ENCODE data around the gene TSPAN7. TPM values are rescaled to one million over a fixed set of nuclear protein-coding genes. Genes with fewer than 3 reads are reported as not detected.

TSPAN7 gene
- total and polyA plus RNA-seq, 9 donors, result 70.0 to 132 (median 106) TPM

GRCh38 chrX:38652934-38653442 is 91.6 kb downstream of the TSPAN7 start:
- Histone ChIP-seq H3K4me1 (ENCODE audit: control insufficient read depth, insufficient read depth, low read length) (peaks cover 4% of the 10 kb centered on the region), H3K36me3 (ENCODE audit: control insufficient read depth, insufficient read depth, low read length) (no peaks in the 10 kb centered on the region), H3K4me3 (ENCODE audit: low read length) (no peak overlapping the region), H3K27ac (ENCODE audit: low read length) (no peak overlapping the region), H3K9me3 (replicated peaks; ENCODE audit: control insufficient read depth, low read depth, low read length) (no peaks in the 10 kb centered on the region), H3K27me3 (ENCODE audit: control insufficient read depth, insufficient read depth, low read length) (peaks cover 20% of the 10 kb centered on the region)
- no peak for DNase-seq
- WGBS (ENCODE audit: insufficient coverage), result 82% methylated on average over 7 of the region's 13 CpGs

GRCh38 chrX:38654302-38654701 is 93.0 kb downstream of the TSPAN7 start:
- Histone ChIP-seq H3K4me1 (ENCODE audit: control insufficient read depth, insufficient read depth, low read length) (peaks cover 4% of the 10 kb centered on the region), H3K36me3 (ENCODE audit: control insufficient read depth, insufficient read depth, low read length) (no peaks in the 10 kb centered on the region), H3K27ac (ENCODE audit: low read length) (no peak overlapping the region), H3K4me3 (ENCODE audit: low read length) (no peak overlapping the region), H3K9me3 (replicated peaks; ENCODE audit: control insufficient read depth, low read depth, low read length) (no peaks in the 10 kb centered on the region), H3K27me3 (ENCODE audit: control insufficient read depth, insufficient read depth, low read length) (peaks cover 26% of the 10 kb centered on the region)
- peak; percentile 55 for DNase-seq
- no CpG with 5 or more reads among the region's 1 CpG for WGBS (ENCODE audit: insufficient coverage)

- no peaks in the 10 kb centered on the region for H3K36me3 ChIP-seq (ENCODE audit: control insufficient read depth, insufficient read depth, low read length)
- WGBS (ENCODE audit: insufficient coverage), result no CpG with 5 or more reads among the region's 4 CpGs
- H3K4me3 ChIP-seq (ENCODE audit: low read length), result no peak overlapping the region
- H3K27me3 ChIP-seq (ENCODE audit: control insufficient read depth, insufficient read depth, low read length), result peaks cover 19% of the 10 kb centered on the region
- no peaks in the 10 kb centered on the region for H3K4me1 ChIP-seq (ENCODE audit: control insufficient read depth, insufficient read depth, low read length)
- H3K9me3 ChIP-seq (replicated peaks; ENCODE audit: control insufficient read depth, low read depth, low read length), result no peaks in the 10 kb centered on the region
- no peak overlapping the region for H3K27ac ChIP-seq (ENCODE audit: low read length)
- DNase-seq, result no peak
These were observed 95.1 kb downstream of the TSPAN7 start for GRCh38 chrX:38656350-38656915.

DNA sequence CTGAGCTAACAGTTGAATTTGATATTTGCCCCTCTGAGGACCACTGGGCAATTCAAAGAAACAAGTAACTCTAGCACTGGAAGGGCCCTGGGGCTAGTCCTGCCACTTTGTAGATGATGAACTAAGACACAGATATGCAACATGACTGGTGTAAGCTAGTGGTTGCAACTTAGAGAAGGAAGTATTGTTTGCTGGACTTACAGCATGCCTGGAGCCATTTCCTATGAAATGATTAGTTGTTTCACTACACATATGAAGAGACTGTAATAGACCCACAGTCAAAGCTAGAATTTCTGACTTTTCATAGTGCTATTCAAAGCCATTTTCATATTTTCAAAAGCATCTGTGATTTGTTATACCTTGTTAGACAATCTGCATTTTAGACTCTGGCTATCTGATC is 96.2 kb downstream of the TSPAN7 start:
- no peak overlapping the region for H3K27ac ChIP-seq (ENCODE audit: low read length)
- H3K4me1 ChIP-seq (ENCODE audit: control insufficient read depth, insufficient read depth, low read length), result no peaks in the 10 kb centered on the region
- DNase-seq, result no peak
- H3K4me3 ChIP-seq (ENCODE audit: low read length), result no peak overlapping the region
- H3K9me3 ChIP-seq (replicated peaks; ENCODE audit: control insufficient read depth, low read depth, low read length), result no peaks in the 10 kb centered on the region
- peaks cover 18% of the 10 kb centered on the region for H3K27me3 ChIP-seq (ENCODE audit: control insufficient read depth, insufficient read depth, low read length)
- no peaks in the 10 kb centered on the region for H3K36me3 ChIP-seq (ENCODE audit: control insufficient read depth, insufficient read depth, low read length)

GRCh38 chrX:38660395-38661102 is 99.2 kb downstream of the TSPAN7 start:
- Histone ChIP-seq H3K27ac (ENCODE audit: low read length) (no peak overlapping the region), H3K4me3 (ENCODE audit: low read length) (no peak overlapping the region), H3K9me3 (replicated peaks; ENCODE audit: control insufficient read depth, low read depth, low read length) (no peaks in the 10 kb centered on the region), H3K4me1 (ENCODE audit: control insufficient read depth, insufficient read depth, low read length) (no peaks in the 10 kb centered on the region), H3K27me3 (ENCODE audit: control insufficient read depth, insufficient read depth, low read length) (peaks cover 15% of the 10 kb centered on the region), H3K36me3 (ENCODE audit: control insufficient read depth, insufficient read depth, low read length) (no peaks in the 10 kb centered on the region)
- no peak for DNase-seq
- 20% methylated on average over 1 of the region's 6 CpGs for WGBS (ENCODE audit: insufficient coverage)

GRCh38 chrX:38661103-38661441 is 99.7 kb downstream of the TSPAN7 start:
- Histone ChIP-seq H3K27ac (ENCODE audit: low read length) (no peak overlapping the region), H3K4me1 (ENCODE audit: control insufficient read depth, insufficient read depth, low read length) (no peaks in the 10 kb centered on the region), H3K9me3 (replicated peaks; ENCODE audit: control insufficient read depth, low read depth, low read length) (no peaks in the 10 kb centered on the region), H3K36me3 (ENCODE audit: control insufficient read depth, insufficient read depth, low read length) (no peaks in the 10 kb centered on the region), H3K4me3 (ENCODE audit: low read length) (no peak overlapping the region), H3K27me3 (ENCODE audit: control insufficient read depth, insufficient read depth, low read length) (peaks cover 19% of the 10 kb centered on the region)
- no CpG with 5 or more reads among the region's 1 CpG for WGBS (ENCODE audit: insufficient coverage)
- DNase-seq, result no peak

DNA sequence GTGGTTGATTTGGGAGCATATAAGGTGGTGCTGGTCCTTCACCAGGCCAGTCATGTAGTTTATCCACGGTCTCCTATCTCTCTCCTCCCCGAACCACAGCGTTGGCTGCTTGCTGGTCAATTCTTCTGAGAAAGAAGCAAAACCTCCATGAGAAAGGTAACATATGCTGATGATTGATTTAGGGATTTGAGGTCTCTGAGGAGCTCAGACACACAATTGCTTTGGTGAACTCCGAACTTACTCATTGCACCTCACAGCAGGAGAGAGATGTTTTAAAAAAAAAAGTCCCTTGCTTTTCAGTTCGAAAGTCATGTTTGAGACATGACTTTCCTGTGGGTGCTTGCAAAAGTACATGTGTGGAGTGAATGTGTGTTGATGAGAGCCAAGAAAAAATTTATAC is 100.2 kb downstream of the TSPAN7 start:
- no peak overlapping the region for H3K27ac ChIP-seq (ENCODE audit: low read length)
- H3K36me3 ChIP-seq (ENCODE audit: control insufficient read depth, insufficient read depth, low read length), result no peaks in the 10 kb centered on the region
- WGBS (ENCODE audit: insufficient coverage), result no CpG with 5 or more reads among the region's 5 CpGs
- DNase-seq, result no peak
- no peak overlapping the region for H3K4me3 ChIP-seq (ENCODE audit: low read length)
- H3K9me3 ChIP-seq (replicated peaks; ENCODE audit: control insufficient read depth, low read depth, low read length), result no peaks in the 10 kb centered on the region
- H3K27me3 ChIP-seq (ENCODE audit: control insufficient read depth, insufficient read depth, low read length), result peaks cover 19% of the 10 kb centered on the region
- no peaks in the 10 kb centered on the region for H3K4me1 ChIP-seq (ENCODE audit: control insufficient read depth, insufficient read depth, low read length)

GRCh38 chrX:38662640-38663039 is 101.3 kb downstream of the TSPAN7 start:
- no CpG with 5 or more reads among the region's 2 CpGs for WGBS (ENCODE audit: insufficient coverage)
- Histone ChIP-seq H3K4me1 (ENCODE audit: control insufficient read depth, insufficient read depth, low read length) (no peaks in the 10 kb centered on the region), H3K4me3 (ENCODE audit: low read length) (no peak overlapping the region), H3K9me3 (replicated peaks; ENCODE audit: control insufficient read depth, low read depth, low read length) (no peaks in the 10 kb centered on the region), H3K27me3 (ENCODE audit: control insufficient read depth, insufficient read depth, low read length) (peaks cover 19% of the 10 kb centered on the region), H3K27ac (ENCODE audit: low read length) (no peak overlapping the region), H3K36me3 (ENCODE audit: control insufficient read depth, insufficient read depth, low read length) (no peaks in the 10 kb centered on the region)
- no peak for DNase-seq

DNA sequence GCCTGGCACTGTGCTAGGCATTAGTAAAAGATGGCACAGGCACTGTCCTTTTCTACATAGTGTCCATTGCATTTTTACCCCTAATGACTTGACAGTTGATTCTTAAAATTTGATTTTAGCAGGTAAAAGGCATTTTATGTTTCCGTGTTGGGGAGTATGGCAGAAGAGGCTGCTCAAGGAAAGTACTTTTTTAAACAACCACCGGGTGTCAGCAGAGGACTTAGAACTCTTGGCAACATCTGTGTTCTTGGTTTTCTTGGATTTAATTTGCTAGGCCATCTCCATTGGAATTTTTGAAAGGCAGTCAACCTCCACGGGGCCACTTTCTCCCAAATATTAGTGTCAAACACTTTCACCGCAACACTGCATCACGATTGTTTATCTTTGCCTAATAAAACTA is 102.9 kb downstream of the TSPAN7 start:
- H3K9me3 ChIP-seq (replicated peaks; ENCODE audit: control insufficient read depth, low read depth, low read length), result no peaks in the 10 kb centered on the region
- H3K27ac ChIP-seq (ENCODE audit: low read length), result no peak overlapping the region
- H3K36me3 ChIP-seq (ENCODE audit: control insufficient read depth, insufficient read depth, low read length), result no peaks in the 10 kb centered on the region
- H3K4me1 ChIP-seq (ENCODE audit: control insufficient read depth, insufficient read depth, low read length), result no peaks in the 10 kb centered on the region
- DNase-seq, result peak; percentile 60
- WGBS (ENCODE audit: insufficient coverage), result 20% methylated on average over 1 of the region's 5 CpGs
- peaks cover 13% of the 10 kb centered on the region for H3K27me3 ChIP-seq (ENCODE audit: control insufficient read depth, insufficient read depth, low read length)
- no peak overlapping the region for H3K4me3 ChIP-seq (ENCODE audit: low read length)

DNA sequence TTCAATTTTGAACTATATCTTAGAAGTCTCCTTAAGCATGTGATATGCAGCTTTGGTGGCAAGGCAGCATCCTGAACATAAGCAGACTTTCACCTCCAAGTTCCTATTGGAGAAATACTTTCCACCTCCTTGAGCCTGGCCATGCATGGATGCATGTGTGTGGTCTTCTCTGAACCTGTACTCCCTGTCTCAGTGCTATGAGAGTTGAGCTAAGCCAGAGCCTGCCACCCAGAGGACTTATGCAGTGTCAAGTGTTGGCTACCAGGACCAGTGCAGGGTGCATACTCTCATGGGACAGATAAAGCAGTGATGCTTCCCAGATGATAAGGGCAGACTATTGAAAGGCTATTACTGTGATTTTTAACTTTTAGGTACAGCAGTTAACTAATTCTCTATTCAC is 105.6 kb downstream of the TSPAN7 start:
- DNase-seq, result no peak
- no peak overlapping the region for H3K27ac ChIP-seq (ENCODE audit: low read length)
- H3K36me3 ChIP-seq (ENCODE audit: control insufficient read depth, insufficient read depth, low read length), result no peaks in the 10 kb centered on the region
- no peak overlapping the region for H3K4me3 ChIP-seq (ENCODE audit: low read length)
- H3K27me3 ChIP-seq (ENCODE audit: control insufficient read depth, insufficient read depth, low read length), result peaks cover 14% of the 10 kb centered on the region
- H3K4me1 ChIP-seq (ENCODE audit: control insufficient read depth, insufficient read depth, low read length), result no peaks in the 10 kb centered on the region
- no peaks in the 10 kb centered on the region for H3K9me3 ChIP-seq (replicated peaks; ENCODE audit: control insufficient read depth, low read depth, low read length)
